ENCODE data around the gene ANKMY1. TPM values are rescaled to one million over a fixed set of nuclear protein-coding genes. Genes with fewer than 3 reads are reported as not detected.

ANKMY1 gene
- total and polyA plus RNA-seq, 2 of the 13 experiments (the other 11 are each of a cell fraction or from before 2014, with no cell fraction given): 11.7 to 18.8 TPM

DNA sequence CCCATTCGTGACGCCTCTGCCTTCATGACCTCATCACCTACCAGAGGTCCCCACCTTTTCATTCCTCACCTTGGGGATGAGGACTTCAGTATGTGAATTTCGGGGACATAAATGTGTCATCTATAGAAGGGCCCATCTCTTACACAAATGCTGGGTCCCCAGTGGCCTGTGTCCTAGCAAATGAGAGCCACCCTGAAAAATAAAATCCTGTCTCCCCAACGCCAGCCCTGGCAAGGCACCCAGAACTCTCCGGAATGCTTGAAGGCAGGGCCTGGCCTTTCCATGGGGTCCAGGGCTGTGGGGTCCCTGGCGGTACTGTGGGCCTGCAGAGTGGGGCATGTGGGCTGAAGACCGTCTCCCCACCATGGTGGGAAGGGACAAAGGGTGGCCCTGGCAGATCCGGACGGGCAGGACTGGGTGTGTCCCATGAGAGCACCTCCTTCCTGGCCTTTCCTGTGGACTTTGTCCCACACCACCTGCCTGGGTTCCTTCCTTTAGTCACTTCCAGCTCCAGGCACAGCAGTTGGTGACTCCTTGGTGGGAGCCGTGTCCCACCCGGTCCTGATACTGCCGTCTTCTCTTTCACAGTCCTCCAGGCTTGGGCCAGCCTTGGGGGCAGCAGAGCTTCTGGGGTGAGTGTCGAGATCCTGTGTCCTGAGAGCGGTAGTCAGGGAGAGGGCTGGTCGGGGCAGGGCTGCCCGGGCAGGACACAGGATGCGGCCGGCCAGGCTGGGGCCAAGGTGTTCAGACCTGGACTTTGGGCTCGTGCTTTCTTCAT lies 47.3 kb upstream of the ANKMY1 start (continued):
- TF ChIP-seq CBFB (CRISPR knock-in tag; IDR thresholded peaks at IDR 0.05) (no peak), MYNN (CRISPR knock-in tag; IDR thresholded peaks at IDR 0.05; ENCODE audit: low read depth) (no peak), JUN (CRISPR knock-in tag; IDR thresholded peaks at IDR 0.05) (0 out of 2 replicates have a peak, but pooled peaks have one; percentile 48), ZBTB8A (CRISPR knock-in tag; IDR thresholded peaks at IDR 0.05; ENCODE audit: borderline replicate concordance, low read depth) (no peak), XRCC5 (optimal IDR thresholded peaks at IDR 0.05; ENCODE audit: low read length) (no peak), RORA (CRISPR knock-in tag; IDR thresholded peaks at IDR 0.05) (no peak), ZKSCAN1 (IDR thresholded peaks at IDR 0.05; ENCODE audit: low read length) (no peak), ZNF788 (CRISPR knock-in tag; IDR thresholded peaks at IDR 0.05; ENCODE audit: borderline replicate concordance) (no peak), ZNF282 (IDR thresholded peaks at IDR 0.05; ENCODE audit: partially characterized antibody) (no peak), ZNF674 (CRISPR knock-in tag; IDR thresholded peaks at IDR 0.05; ENCODE audit: low read depth) (no peak), ARNT (IDR thresholded peaks at IDR 0.05) (no peak), ATM (IDR thresholded peaks at IDR 0.05; ENCODE audit: borderline replicate concordance) (no peak), ZNF670 (CRISPR knock-in tag; IDR thresholded peaks at IDR 0.05; ENCODE audit: borderline replicate concordance) (no peak), ZNF354B (CRISPR knock-in tag; IDR thresholded peaks at IDR 0.05) (no peak), MXI1 (IDR thresholded peaks at IDR 0.05; ENCODE audit: borderline replicate concordance, low read depth, low read length) (peak; percentile 57; the same call in 1 of the 3 replicates), ZNF205 (CRISPR knock-in tag; IDR thresholded peaks at IDR 0.05) (no peak), ZNF790 (CRISPR knock-in tag; IDR thresholded peaks at IDR 0.05; ENCODE audit: borderline replicate concordance) (no peak; the same call in 1 of the 2 replicates), RFXANK (CRISPR knock-in tag; IDR thresholded peaks at IDR 0.05) (no peak), FOSL2 (CRISPR knock-in tag; IDR thresholded peaks at IDR 0.05) (peak; percentile 39), WIZ (CRISPR knock-in tag; IDR thresholded peaks at IDR 0.05) (no peak), ZFP36 (IDR thresholded peaks at IDR 0.05; ENCODE audit: borderline replicate concordance, low read depth, low read length, partially characterized antibody) (no peak)
- TF ChIP-seq, protein P1, sequence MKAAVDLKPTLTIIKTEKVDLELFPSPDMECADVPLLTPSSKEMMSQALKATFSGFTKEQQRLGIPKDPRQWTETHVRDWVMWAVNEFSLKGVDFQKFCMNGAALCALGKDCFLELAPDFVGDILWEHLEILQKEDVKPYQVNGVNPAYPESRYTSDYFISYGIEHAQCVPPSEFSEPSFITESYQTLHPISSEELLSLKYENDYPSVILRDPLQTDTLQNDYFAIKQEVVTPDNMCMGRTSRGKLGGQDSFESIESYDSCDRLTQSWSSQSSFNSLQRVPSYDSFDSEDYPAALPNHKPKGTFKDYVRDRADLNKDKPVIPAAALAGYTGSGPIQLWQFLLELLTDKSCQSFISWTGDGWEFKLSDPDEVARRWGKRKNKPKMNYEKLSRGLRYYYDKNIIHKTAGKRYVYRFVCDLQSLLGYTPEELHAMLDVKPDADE (CRISPR knock-in tag; IDR thresholded peaks at IDR 0.05): no peak
- TF ChIP-seq, protein P2, sequence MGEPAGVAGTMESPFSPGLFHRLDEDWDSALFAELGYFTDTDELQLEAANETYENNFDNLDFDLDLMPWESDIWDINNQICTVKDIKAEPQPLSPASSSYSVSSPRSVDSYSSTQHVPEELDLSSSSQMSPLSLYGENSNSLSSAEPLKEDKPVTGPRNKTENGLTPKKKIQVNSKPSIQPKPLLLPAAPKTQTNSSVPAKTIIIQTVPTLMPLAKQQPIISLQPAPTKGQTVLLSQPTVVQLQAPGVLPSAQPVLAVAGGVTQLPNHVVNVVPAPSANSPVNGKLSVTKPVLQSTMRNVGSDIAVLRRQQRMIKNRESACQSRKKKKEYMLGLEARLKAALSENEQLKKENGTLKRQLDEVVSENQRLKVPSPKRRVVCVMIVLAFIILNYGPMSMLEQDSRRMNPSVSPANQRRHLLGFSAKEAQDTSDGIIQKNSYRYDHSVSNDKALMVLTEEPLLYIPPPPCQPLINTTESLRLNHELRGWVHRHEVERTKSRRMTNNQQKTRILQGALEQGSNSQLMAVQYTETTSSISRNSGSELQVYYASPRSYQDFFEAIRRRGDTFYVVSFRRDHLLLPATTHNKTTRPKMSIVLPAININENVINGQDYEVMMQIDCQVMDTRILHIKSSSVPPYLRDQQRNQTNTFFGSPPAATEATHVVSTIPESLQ (CRISPR knock-in tag; conservative IDR thresholded peaks at IDR 0.05): no peak
- TF ChIP-seq, protein P3, sequence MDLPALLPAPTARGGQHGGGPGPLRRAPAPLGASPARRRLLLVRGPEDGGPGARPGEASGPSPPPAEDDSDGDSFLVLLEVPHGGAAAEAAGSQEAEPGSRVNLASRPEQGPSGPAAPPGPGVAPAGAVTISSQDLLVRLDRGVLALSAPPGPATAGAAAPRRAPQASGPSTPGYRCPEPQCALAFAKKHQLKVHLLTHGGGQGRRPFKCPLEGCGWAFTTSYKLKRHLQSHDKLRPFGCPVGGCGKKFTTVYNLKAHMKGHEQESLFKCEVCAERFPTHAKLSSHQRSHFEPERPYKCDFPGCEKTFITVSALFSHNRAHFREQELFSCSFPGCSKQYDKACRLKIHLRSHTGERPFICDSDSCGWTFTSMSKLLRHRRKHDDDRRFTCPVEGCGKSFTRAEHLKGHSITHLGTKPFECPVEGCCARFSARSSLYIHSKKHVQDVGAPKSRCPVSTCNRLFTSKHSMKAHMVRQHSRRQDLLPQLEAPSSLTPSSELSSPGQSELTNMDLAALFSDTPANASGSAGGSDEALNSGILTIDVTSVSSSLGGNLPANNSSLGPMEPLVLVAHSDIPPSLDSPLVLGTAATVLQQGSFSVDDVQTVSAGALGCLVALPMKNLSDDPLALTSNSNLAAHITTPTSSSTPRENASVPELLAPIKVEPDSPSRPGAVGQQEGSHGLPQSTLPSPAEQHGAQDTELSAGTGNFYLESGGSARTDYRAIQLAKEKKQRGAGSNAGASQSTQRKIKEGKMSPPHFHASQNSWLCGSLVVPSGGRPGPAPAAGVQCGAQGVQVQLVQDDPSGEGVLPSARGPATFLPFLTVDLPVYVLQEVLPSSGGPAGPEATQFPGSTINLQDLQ (CRISPR knock-in tag; IDR thresholded peaks at IDR 0.05): no peak
- TF ChIP-seq, protein P4, sequence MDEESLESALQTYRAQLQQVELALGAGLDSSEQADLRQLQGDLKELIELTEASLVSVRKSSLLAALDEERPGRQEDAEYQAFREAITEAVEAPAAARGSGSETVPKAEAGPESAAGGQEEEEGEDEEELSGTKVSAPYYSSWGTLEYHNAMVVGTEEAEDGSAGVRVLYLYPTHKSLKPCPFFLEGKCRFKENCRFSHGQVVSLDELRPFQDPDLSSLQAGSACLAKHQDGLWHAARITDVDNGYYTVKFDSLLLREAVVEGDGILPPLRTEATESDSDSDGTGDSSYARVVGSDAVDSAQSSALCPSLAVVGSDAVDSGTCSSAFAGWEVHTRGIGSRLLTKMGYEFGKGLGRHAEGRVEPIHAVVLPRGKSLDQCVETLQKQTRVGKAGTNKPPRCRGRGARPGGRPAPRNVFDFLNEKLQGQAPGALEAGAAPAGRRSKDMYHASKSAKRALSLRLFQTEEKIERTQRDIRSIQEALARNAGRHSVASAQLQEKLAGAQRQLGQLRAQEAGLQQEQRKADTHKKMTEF (CRISPR knock-in tag; IDR thresholded peaks at IDR 0.05): no peak

Data from HepG2 (cell line).